HepG2 (cell line): ENCODE data around the gene CTCF. TPM values are rescaled to one million over a fixed set of nuclear protein-coding genes. Genes with fewer than 3 reads are reported as not detected.

Experiments used
- ARID3A ChIP-seq: IDR thresholded peaks from 2 replicates; pipeline ENCODE4 v1.6.1; 2012; ENCODE audit warnings: low read depth, low read length, improper control_type of control experiment
- ATAD3A ChIP-seq: sonication (generic); formaldehyde crosslinking; IDR thresholded peaks from 2 replicates; pipeline ENCODE4 v1.4.0; 2020; ENCODE audit warnings: missing genetic modification reagents
- BATF2 ChIP-seq: sonication (generic); formaldehyde crosslinking; IDR thresholded peaks from 2 replicates; pipeline ENCODE4 v1.8.0; 2022; ENCODE audit warnings: mild to moderate bottlenecking, missing genetic modification reagents, moderate library complexity
- CAMTA2 ChIP-seq: sonication (generic); formaldehyde crosslinking; IDR thresholded peaks from 2 replicates; pipeline ENCODE4 v1.4.0; 2020; ENCODE audit warnings: mild to moderate bottlenecking, missing genetic modification reagents, borderline replicate concordance
- CBX1 ChIP-seq: IDR thresholded peaks from one replicate; pipeline ENCODE4 v1.6.1; 2016; ENCODE audit warnings: antibody characterized with exemption, low read depth
- DMAP1 ChIP-seq: IDR thresholded peaks from 2 replicates; pipeline ENCODE4 v1.6.1; 2016
- FLYWCH1 ChIP-seq: sonication (generic); formaldehyde crosslinking; IDR thresholded peaks from 2 replicates; pipeline ENCODE4 v1.8.1; 2023; ENCODE audit warnings: mild to moderate bottlenecking, missing genetic modification reagents
- HOMEZ ChIP-seq: IDR thresholded peaks from 2 replicates; pipeline ENCODE4 v1.6.1; 2016; ENCODE audit warnings: low read depth
- HOXA9 ChIP-seq: sonication (generic); formaldehyde crosslinking; IDR thresholded peaks from 2 replicates; pipeline ENCODE4 v1.8.1; 2022; ENCODE audit warnings: missing genetic modification reagents, mild to moderate bottlenecking, moderate library complexity, borderline replicate concordance
- IRX3 ChIP-seq: sonication (generic); formaldehyde crosslinking; IDR thresholded peaks from 2 replicates; pipeline ENCODE4 v1.8.1; 2023; ENCODE audit warnings: mild to moderate bottlenecking, low read depth, missing genetic modification reagents, borderline replicate concordance
- KDM1A ChIP-seq: IDR thresholded peaks from 2 replicates; pipeline ENCODE4 v1.6.1; 2016; ENCODE audit warnings: missing compliant biosample characterization
- POLR2A ChIP-seq, 2 experiments: IDR thresholded peaks; 2 replicates each; pipeline ENCODE4 v1.6.1; 2011; ENCODE audit warnings: low read depth in 2 of 2, low read length in 2 of 2, mild to moderate bottlenecking in 1 of 2, moderate library complexity in 1 of 2; ENCODE audit not compliant: insufficient read depth in 1 of 2
- RAD21 ChIP-seq: fragments of 450-650 bp; formaldehyde crosslinking; IDR thresholded peaks from 2 replicates; pipeline ENCODE4 v1.5.0; 2020; ENCODE audit warnings: mild to moderate bottlenecking
- SETDB1 ChIP-seq: sonication (generic); formaldehyde crosslinking; IDR thresholded peaks from 2 replicates; pipeline ENCODE4 v1.5.1; 2020; ENCODE audit warnings: missing genetic modification reagents, mild to moderate bottlenecking, borderline replicate concordance
- SIX4 ChIP-seq: sonication (generic); formaldehyde crosslinking; IDR thresholded peaks from 2 replicates; pipeline ENCODE4 v1.4.0; 2020; ENCODE audit warnings: missing genetic modification reagents
- SOX5 ChIP-seq: IDR thresholded peaks from 2 replicates; pipeline ENCODE4 v1.6.1; 2016; ENCODE audit warnings: borderline replicate concordance
- THAP11 ChIP-seq: IDR thresholded peaks from 2 replicates; pipeline ENCODE4 v1.6.1; 2016; ENCODE audit warnings: missing biosample characterization, missing genetic modification reagents
- UBTF ChIP-seq: sonication (generic); formaldehyde crosslinking; IDR thresholded peaks from 2 replicates; pipeline ENCODE4 v1.4.0; 2020; ENCODE audit warnings: mild to moderate bottlenecking, missing genetic modification reagents
- XBP1 ChIP-seq: sonication (generic); formaldehyde crosslinking; IDR thresholded peaks from 2 replicates; pipeline ENCODE4 v1.5.0; 2020; ENCODE audit warnings: missing genetic modification reagents
- ZBTB21 ChIP-seq: sonication (generic); formaldehyde crosslinking; IDR thresholded peaks from 2 replicates; pipeline ENCODE4 v1.4.0; 2020; ENCODE audit warnings: missing genetic modification reagents
- ZKSCAN5 ChIP-seq: sonication (generic); formaldehyde crosslinking; IDR thresholded peaks from 2 replicates; pipeline ENCODE4 v1.5.1; 2020; ENCODE audit warnings: mild to moderate bottlenecking, missing genetic modification reagents
- ZNF121 ChIP-seq: sonication (generic); formaldehyde crosslinking; IDR thresholded peaks from 2 replicates; pipeline ENCODE4 v1.5.0; 2020; ENCODE audit warnings: mild to moderate bottlenecking, missing genetic modification reagents
- ZNF260 ChIP-seq: sonication (generic); formaldehyde crosslinking; IDR thresholded peaks from 2 replicates; pipeline ENCODE4 v1.4.0; 2020; ENCODE audit warnings: missing genetic modification reagents, low read depth, mild to moderate bottlenecking, borderline replicate concordance
- ZNF746 ChIP-seq: sonication (generic); formaldehyde crosslinking; IDR thresholded peaks from 2 replicates; pipeline ENCODE4 v1.8.0; 2022; ENCODE audit warnings: mild to moderate bottlenecking, missing genetic modification reagents
- ZNF782 ChIP-seq: sonication (generic); formaldehyde crosslinking; IDR thresholded peaks from 2 replicates; pipeline ENCODE4 v1.4.0; 2020; ENCODE audit warnings: missing genetic modification reagents, mild to moderate bottlenecking, borderline replicate concordance
- ZSCAN25 ChIP-seq: sonication (generic); formaldehyde crosslinking; IDR thresholded peaks from 2 replicates; pipeline ENCODE4 v1.8.0; 2022; ENCODE audit warnings: mild to moderate bottlenecking, missing genetic modification reagents
- polyA plus RNA-seq, 8 experiments: library from polyadenylated mRNA; depleted of rRNA in 3 of 8; stranded (reverse) in 7 of 8; unstranded in 1 of 8; fragments of >200 nt; fragmentation: Illumina TruSeq in 4 of 8; extraction: Trizol in 4 of 8; gene quantifications; 2 replicates each; pipeline versions ENCODE4 v1.2.1 to v1.2.3, GENCODE V29; 2011 to 2016; ENCODE audit warnings: low read depth in 4 of 8, missing spikeins in 1 of 8, mixed read lengths in 1 of 8; ENCODE audit not compliant: insufficient read depth in 1 of 8
- total RNA-seq, 5 experiments: library from RNA; depleted of rRNA; stranded (reverse); fragments of >200 nt; fragmentation: Illumina TruSeq; extraction: Trizol; gene quantifications; 2 replicates each; pipeline ENCODE4 v1.2.3, GENCODE V29; 2016; ENCODE audit warnings: low read depth in 1 of 5
- TF ChIP-seq, protein P1 (sequence below): IDR thresholded peaks from 2 replicates; pipeline ENCODE4 v1.6.1; 2016; ENCODE audit warnings: missing compliant biosample characterization, missing genetic modification reagents, borderline replicate concordance

Gene CTCF
- total and polyA plus RNA-seq, 2 of the 13 experiments (the other 11 are each of a cell fraction or from before 2014, with no cell fraction given): 19.5 to 37.5 TPM

- no peak for TF ChIP-seq ZNF746 (CRISPR knock-in tag)
- no peak for TF ChIP-seq ZNF121 (CRISPR knock-in tag)
- no peak for TF ChIP-seq CAMTA2
- 0 out of 2 replicates have a peak, but pooled peaks have one; percentile 4 for TF ChIP-seq FLYWCH1 (CRISPR knock-in tag)
- TF ChIP-seq ZNF782: no peak
- peak; percentile 94 for TF ChIP-seq RAD21 (CRISPR knock-in tag)
- TF ChIP-seq CBX1: no peak
- peak; percentile 2; the same call in 1 of the 2 replicates for TF ChIP-seq THAP11 (CRISPR knock-in tag)
- no peak for TF ChIP-seq SIX4 (CRISPR knock-in tag)
- TF ChIP-seq BATF2 (CRISPR knock-in tag): no peak
- no peak; the same call in 1 of the 2 replicates for TF ChIP-seq HOXA9
- no peak for TF ChIP-seq XBP1 (CRISPR knock-in tag)
- no peak for TF ChIP-seq KDM1A (CRISPR knock-in tag)
- no peak for TF ChIP-seq DMAP1
- TF ChIP-seq, protein P1, sequence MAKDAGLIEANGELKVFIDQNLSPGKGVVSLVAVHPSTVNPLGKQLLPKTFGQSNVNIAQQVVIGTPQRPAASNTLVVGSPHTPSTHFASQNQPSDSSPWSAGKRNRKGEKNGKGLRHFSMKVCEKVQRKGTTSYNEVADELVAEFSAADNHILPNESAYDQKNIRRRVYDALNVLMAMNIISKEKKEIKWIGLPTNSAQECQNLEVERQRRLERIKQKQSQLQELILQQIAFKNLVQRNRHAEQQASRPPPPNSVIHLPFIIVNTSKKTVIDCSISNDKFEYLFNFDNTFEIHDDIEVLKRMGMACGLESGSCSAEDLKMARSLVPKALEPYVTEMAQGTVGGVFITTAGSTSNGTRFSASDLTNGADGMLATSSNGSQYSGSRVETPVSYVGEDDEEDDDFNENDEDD (CRISPR knock-in tag): no peak
- no peak for TF ChIP-seq ZBTB21 (CRISPR knock-in tag)
- TF ChIP-seq ZSCAN25: no peak
- no peak for TF ChIP-seq SOX5 (CRISPR knock-in tag)
- no peak for TF ChIP-seq ARID3A
- TF ChIP-seq HOMEZ: no peak
- no peak for TF ChIP-seq ZNF260 (CRISPR knock-in tag)
- TF ChIP-seq POLR2A (IDR thresholded peaks at IDR 0.05; ENCODE audit: insufficient read depth in 1 of 2, low read depth in 2 of 2, low read length in 2 of 2): peak in 1 of 2 experiments; percentile 42; a peak in 1 of 4 replicates
- TF ChIP-seq IRX3 (CRISPR knock-in tag): peak; percentile 83; the same call in 1 of the 2 replicates
- TF ChIP-seq ATAD3A (CRISPR knock-in tag): no peak
- TF ChIP-seq UBTF: no peak
- TF ChIP-seq ZKSCAN5 (CRISPR knock-in tag): no peak
- no peak for TF ChIP-seq SETDB1 (CRISPR knock-in tag)
Observed at GRCh38 chr16:67562526-67562917, at the start of gene CTCF (continued).
